HG03196 (cell line): ENCODE data around the gene MYO1D.

Experiments used
- ATAC-seq: cut with Tn5 transposase; IDR thresholded peaks from one replicate; pipeline ENCODE4 v1.9.1; 2021; ENCODE audit not compliant: unreplicated experiment

Gene MYO1D

DNA sequence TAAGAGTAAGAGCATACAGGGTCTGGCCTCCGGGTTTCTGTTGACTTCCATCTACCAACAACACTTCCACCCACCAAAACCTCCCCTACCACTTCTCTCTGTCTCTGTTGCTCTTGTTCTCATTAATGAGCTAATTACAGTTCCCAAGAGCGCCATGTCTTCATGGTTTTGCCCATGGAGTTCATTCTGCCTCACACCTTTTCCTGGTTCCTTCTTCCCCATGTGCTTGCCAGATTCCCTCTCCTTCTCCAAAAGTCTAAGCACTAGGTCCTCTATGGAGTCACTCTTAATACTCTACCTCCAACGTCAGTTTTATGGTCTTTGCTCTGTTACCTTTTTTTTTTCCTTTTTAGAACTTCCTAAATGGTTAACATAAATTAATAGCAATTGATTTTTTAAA, 92.8 kb downstream of the MYO1D start:
- no peak for ATAC-seq

DNA sequence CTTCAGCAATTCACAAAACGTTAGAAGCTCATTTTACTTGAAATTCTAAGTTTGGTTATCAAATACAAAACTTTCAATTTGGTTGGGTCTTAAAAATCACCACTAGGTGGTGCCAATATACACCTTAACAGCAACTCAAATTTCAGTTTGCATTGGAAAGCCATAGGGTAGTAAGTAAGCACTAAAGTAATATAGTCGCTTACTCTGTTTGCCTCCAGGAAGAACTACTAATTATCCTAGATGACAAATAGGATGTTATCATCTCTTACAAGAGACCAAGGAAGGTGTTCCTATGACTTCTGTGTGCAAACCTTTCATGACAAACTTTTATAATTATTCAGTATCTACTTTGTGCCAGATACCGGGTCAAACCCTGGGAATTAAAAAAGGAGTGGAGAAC, 93.3 kb downstream of the MYO1D start:
- ATAC-seq: no peak

DNA sequence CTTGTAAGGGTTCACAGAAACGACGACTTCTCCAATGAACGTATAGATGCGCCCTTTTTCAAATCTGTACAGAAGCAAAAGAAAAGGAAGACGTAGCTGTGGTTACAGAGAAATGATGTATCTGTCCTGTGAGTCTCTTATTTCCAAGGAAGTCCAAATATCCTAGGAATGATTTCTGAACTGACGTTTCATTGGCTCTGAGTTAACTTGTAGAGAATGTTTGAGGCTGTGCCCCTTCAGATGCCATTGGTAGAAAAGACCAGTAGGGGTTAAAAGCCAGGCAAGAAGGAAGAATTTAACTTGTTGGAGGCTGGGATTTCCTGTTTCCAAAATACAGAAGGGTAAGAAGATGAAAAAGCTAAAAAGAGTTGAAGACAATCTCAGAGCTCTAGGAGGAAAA, 96.2 kb downstream of the MYO1D start:
- no peak for ATAC-seq

DNA sequence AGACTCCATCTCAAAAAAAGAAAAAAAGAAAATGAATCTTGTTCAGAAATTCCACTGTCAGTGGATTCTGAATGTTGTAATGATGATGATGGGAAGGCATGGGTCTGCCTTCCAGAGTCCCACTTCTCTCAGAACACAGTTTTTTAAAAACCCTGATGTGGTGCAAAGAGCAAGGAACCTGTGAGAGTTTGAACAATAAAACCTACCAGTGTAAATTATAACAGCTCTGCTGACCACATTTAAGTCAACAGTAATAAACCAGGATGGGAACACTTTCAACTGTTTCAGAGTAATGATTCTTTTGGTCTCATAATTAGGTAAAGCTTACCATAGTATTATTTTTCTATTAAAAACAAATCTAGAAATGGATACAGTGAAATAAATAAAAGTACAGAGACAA, 99.0 kb downstream of the MYO1D start:
- no peak for ATAC-seq

DNA sequence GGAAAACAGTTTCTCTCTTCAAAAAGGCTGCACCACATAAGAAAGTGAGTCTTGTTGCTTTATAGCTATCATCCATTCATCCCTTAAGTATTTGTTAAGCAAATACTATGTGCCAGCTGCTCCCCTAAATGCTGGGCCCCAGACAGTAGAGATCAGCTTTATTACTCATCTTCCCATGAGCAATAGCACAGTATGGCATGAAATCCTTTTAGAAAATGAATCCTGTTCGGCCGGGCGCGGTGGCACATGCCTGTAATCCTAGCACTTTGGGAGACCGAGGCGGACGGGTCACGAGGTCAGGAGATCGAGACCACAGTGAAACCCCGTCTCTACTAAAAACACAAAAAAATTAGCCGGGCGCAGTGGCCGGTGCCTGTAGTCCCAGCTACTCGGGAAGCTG, 99.5 kb downstream of the MYO1D start:
- ATAC-seq: no peak

DNA sequence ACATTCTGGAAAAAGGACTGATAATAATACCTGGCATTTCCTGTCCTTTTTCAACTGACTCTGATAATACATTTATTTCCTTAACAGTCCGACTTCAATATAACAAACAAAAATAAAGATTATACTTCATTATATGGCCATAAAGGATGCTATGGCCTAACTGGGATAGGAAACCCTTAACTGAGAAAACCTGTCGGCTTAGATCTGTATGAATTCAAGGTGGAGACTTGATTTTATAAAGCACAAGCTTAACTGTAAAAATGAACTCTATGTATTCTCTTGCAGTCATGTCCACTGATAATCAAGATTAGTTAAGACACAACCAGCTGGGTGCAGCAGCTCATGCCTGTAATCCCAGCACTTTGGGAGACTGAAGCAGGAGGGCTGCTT, 102.2 kb downstream of the MYO1D start:
- no peak for ATAC-seq

DNA sequence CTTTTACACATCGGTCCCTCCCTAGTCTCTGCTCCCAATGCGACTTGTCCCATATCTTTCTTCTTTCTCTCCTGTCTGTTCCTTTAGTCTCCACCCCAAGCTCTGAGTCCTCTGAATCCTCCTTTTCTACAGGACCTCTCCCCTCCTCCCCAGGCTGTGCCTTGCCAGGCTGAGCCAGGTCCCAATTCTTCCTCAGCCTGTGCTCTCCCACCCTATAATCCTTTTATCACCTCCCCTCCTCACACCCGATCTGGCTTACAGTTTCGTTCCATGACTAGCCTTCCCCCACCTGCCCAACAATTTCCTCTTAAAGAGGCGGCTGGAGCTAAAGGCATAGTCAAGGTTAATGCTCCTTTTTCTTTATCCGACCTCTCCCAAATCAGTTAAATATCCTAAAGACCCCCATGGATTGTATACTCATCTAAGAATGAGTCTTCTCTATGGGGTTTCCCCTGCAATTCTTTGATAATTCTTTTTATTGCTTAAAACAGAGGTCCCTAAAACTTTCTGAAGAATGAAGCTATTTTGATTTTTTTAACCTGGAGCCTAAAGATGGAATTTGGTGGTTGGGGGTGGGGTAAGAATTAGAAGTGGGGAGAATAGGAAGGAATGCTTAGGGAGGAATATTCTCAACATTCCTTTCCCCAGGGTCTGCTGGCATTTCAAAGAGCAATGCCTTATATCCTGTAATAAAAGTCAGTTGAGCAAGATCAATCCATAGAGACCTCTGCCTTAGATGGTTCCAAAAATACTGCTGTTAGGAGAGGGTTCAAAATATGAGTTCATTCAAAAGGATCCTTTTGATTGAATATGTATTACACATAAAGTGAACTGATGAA, 102.8 kb downstream of the MYO1D start:
- no peak for ATAC-seq

DNA sequence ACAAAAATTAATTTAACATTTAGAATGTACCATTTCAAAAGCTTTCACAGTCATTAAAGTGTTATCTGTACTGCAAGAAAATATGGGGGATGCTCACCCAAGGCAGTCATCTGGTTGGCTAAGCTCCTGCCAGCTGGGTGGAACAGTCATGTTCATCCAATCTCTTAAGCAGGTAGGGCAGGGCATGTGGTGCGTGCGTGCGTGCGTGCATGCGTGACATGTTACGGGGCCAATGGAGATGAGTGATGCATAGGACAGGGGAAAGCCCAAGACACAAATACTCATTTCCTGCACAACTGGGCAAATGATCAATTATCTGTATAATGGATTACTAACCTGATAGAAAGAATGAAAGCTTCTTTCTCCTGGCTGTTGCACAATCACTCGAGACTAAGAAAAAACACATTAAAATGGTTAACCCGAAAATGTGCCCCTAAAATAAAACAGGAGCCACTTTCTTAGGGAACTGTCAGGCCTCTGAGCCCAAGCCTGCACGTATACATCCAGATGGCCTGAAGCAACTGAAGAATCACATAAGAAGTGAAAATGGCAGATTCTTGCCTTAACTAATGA, 104.4 kb downstream of the MYO1D start:
- no peak for ATAC-seq

DNA sequence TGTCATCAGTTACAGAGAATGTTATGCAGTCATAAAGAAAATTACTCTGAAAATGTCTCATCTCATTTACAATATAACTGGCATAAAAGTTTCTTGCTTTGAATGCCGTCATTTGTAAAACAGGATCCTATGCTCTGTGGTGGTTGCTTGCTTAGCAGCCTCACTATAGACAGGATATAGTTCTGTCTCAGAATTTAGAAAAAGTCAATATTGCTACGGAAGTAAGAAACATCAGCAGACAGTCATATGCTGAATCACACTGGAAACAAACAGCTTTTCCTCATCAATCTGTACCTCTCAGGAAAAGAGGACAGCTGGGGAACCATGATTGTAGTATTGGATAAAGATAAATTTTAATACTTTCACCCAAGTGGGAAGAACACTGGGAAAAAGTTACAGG, 105.5 kb downstream of the MYO1D start:
- no peak for ATAC-seq

DNA sequence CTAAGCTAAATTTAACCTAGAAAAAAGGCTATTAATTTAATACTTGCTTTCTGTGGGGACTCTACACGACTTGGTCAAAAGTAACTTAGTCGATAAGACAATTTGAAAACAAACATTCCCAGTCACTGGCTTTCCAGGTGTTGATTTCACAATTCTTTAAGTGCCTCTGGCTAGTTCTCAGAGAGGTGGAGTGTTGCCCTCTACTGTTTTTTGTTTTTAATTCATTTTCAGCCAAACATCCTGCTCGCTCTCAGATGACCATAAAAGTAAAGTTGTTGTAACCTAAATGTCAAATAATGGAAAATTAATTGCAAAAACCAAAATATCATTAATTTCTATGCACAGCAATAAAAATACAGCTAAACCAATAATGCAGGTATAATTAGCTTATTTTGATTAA, 107.1 kb downstream of the MYO1D start:
- no peak for ATAC-seq

DNA sequence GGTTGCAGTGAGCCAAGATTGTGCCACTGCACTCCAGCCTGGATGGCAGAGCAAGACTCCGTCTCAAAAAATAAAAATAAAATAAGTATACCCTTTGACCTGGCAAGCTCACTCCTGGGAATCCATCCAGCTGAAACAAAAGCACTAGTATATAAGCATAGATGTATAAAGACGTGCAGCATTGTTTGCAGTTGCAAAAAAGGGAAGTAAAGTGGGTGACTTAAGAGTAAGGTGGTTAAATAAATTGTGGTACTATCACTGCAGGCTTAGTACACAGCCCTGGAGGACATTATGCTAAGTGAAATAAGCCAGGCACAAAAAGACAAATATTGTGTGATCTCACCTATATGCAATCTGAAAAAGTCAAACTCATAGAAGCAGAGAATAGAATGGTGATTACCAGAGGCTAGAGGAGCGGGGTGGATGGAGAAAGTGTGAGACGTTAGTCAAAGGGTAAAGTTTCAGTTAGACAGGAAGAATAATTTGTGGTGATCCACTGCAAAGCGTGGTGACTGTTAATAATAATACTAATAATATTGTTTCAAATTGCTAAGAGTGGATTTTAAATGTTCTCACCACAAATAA, 113.0 kb downstream of the MYO1D start:
- no peak for ATAC-seq

DNA sequence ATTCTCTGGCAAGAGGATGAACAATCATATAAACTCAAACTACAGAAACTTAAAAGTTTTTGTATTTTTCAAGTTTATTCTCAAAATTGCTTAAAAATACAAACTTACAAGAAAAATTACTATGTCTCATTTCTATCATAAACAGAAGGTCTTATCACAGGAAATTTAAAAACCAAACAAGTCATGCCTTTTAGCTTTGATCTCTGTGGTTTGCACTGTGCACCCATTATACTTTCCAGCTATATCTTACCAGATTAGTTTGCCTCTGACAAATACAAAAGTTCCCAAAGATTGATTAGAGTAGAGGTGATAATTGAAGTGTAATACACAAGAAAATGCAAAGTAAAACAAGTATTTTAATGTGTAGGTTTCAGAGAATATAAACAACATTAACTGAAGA, 117.4 kb downstream of the MYO1D start:
- ATAC-seq: no peak

DNA sequence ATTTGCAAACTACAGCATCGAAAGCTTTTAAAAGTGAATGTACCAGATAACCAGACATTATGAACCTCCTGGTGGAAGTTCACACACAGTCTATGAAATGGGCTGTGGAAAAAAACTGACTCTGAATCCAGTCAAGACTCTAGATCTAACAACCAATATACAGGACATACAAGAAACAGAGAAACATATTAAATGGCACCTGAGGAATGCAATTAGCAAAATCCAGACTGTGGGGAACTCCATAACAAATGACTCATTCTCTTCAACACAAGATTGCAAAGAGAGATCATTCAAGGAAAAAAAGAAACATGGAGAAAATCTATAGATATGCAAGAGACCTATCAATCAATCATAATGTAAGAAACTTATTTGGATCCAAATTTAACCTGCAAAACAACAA, 119.0 kb downstream of the MYO1D start:
- ATAC-seq: no peak

DNA sequence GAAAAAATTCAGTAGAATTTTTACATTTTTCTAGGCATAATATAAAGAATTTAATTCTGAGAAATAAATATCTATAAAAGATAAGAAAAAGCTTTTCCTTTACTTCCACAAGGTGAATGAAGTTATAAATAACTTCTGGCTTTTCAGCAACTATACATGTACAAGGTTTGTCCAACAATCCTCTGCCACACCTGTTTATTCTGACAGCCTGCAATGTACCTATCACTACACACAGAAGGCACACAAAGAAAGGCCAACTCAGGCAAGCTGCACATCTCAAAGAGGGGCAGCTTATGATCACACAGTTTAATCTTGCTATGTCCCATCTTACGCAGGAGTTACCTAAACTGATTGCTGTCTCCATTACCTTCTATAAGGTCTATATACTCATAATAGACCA, 120.2 kb downstream of the MYO1D start:
- no peak for ATAC-seq

DNA sequence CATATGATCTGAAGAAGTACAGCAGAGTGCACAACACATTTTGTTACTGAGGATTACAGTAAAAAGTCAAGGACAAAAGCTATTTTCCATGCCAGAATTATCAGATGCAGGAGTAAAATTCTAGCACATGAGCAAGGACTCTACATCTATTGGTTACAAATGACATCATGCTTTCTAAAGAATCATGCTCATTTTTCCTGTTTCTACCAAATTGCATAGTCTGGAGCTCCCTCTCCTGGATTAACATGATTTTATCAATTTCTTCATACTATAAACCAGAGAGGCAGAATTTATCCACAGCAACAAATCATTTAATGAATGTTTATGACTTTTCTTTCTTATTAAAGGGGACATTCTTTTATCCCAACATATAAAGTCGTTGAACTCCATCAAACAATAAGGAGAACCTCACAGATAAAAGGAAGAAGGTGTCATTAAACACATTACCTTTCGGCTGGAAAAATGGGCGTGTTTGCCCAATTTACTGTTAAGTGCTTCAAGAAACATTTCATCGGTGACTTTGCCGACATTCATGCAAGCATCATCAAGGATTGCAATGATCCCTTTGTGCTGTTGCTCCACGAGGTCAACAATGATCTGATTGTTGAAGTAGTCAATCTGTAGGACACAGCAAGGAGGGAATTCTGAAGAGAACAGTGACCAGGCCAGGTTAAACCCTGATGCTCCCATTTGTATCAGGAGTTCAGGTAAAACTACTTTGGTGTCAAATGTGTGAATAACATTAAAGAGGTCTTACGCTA, 121.7 kb downstream of the MYO1D start:
- no peak for ATAC-seq

DNA sequence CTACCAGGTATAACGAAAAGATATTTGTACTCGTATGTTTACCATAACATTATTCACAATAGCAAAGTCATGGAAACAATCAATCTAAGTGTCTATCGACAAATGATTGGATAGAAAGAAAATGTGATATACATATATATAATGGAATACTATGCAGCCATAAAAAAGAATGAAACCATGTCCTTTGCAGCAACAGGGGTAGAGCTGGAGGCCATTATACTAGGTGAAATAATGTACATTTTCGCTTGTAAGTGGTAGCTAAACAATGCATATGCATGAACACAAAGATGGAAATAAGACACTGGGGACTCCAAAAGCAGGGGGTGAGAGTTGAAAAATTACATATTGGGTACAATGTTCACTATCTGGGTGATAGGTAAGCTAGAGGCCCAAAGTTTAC, 124.0 kb downstream of the MYO1D start:
- ATAC-seq: no peak

DNA sequence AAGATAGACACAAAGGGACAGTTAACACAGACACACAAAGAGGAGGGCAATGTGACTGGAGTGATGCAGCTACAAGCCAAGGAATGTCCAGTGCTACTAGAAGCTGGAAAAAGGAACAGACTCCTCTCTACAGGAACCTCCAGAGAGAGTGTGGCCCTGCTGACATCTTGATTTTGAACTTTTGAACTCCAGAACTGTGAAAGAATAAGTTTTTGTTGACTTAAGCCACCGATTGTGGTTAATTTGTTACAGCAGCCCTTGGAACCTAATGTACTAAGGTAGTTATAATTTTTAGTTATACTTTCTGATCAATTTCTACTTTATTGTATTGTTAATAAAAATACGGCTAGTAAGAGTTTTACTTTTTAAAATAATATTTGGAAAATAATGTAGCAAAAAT, 129.1 kb downstream of the MYO1D start:
- ATAC-seq: no peak

DNA sequence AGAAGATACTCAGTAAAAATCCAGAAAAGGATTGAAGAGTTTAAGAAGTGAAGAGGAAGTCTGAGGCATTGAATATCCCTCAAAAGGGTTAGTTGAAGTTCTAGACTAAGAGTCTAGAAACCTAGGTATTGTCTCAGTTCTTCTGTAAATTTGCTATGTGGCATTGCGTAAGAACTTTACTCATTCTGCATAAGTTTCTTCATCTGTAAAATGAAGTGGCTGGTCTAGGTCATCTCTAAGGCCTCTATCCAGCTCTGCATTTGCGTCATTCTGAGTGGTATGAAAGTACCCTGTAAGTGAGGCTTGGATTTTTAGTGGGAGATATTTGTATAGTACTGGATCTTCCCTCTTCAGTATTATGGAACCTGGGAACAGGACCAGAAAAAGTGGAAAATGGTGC, 130.2 kb downstream of the MYO1D start:
- ATAC-seq: no peak

DNA sequence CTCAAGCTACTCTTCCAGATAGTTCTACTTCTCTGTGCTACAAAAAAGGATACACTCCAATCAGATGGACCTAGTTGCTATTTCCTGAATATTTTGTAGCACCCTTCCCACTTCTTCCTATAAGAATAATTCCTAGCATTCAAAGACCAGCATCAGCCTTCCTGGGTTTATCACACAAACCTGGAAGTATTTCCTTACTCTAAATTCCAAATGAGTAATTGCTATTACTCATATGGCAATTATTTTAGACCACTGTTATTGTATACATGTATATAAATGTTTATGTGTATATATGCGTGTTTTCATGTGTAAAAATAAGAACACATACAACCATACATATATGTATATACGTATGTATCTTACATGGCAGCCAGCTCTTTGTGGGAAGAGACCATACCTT, 130.6 kb downstream of the MYO1D start:
- no peak for ATAC-seq

DNA sequence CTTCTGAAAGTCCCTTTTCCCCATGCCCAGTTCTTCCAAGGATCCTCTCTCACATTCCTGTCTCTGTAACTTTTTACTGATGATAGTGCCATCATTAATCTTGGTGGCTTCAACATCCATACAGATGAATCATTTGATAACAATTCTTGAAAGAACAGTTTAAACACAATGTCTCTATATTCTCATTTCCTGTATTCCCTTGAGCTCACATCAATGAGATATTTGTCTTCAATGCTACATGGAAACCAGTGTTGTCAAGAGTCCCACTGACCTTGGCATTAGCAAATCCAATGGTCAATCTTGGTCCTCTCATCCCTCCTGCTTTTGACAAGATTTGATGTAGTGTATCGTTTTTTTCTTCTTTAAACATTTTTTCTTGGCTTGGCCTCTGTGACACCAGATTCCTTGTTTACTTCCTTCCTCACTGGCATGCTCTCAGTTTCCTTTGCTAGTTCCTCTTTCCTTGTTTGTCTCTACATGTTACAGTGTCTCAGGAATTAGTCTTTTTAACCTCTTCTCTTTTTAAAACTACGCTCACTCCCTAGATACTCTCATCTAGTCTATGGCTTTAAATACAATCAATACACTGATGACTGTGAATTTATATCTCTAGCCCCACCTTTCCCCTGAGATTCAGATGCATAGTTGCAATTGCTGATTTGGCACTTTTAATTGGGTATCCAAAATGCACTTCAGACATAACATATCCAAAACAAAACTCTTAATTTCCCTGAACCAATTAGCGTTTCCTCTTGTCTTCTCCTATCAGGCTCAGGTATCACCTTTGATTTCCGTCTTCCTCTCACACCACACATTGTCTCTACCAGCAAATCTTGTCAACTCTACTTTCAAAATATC, 134.0 kb downstream of the MYO1D start:
- no peak for ATAC-seq

DNA sequence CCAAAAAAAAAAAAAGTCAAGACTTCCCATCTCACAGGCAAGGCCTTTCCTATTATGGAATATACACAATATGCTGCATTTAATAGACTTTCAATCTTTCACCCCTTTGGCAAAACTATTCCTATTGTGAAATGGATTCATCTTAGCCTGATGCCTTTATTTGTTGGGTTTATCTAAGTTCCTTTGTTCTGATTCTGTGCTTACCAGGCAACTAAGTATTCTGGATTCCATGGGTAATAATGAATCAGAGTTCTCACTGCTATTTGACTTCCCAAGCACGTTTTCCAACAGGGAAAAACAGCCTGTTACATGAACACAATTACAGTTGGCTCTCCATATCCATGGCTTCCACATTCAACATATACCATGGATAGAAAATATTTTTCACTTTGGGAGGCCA, 135.5 kb downstream of the MYO1D start:
- ATAC-seq: no peak
